ENCODE results near the gene HES3.

The HES3 gene

DNA sequence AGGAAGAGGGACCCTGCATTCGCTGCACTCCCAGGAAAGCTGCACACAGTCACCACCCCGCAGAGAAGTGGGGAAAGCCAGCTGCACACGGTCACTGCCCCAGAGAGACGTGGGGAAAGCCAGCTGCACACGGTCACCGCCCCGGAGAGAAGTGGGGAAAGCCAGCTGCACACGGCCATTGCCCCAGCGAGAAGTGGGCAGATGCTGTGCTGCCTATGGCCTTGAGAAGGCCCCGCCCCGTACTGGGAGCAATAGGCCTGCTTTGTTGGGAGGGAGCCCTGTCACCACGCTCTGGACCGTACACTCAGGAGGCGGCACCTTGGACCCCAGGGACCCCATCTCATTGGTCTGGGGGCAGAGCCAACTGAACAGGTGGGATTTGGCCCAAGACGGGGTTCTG is 21.2 kb downstream of the HES3 start:
- no peak for DNase-seq

DNA sequence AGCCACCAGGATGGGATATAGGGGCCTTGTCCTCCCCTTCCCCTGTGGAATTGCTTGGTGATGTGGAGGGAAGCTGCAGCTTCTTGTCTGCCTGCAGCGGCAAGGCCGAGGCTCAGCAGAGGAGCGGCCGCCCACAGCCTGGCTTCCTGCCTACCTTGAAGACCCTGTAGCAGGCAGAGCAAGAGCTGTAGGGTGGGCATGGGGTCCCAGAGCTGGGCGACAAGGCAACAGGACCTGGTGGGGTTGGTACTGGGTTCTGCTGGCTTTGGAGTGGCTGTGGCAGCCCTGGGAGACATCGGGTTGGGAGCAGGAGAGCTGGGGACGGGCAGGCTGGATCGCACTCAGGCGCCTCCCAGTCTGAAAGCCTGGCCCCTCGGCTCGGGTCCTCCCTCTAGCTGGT is 22.7 kb downstream of the HES3 start:
- no peak for DNase-seq

DNA sequence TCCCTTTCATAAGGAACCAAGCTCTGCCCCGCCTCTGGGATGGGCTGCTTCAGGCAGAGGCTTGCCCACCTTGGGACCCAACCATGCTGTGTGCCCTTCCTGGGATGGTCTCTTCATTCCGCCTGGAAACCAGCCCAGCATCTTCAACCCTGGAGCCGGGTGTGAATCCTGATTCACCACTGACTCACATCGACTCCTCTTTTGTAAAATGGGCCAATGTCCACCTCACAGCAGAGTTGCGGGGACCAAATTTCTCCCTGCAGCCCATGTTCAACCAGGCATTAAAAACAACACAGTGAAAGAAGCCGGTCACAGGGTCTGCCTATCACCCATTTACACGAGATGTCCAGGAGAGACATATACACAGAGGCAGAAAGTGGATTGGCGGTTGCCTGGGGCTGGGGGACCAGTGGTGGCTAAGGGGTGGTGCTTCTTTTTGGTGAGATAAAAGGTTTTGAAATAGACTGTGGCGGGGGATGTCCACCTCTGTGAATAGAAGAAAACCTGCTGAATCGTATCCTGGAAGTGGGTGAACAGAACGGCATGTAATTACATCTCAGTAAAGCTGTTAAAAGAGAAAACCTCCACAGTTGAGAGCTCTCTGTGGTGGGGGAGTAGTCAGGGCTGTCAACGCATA is 23.8 kb downstream of the HES3 start:
- DNase-seq: no peak

- no peak for DNase-seq
Measured at GRCh38 chr1:6268415-6268814, 24.4 kb downstream of the HES3 start.

DNA sequence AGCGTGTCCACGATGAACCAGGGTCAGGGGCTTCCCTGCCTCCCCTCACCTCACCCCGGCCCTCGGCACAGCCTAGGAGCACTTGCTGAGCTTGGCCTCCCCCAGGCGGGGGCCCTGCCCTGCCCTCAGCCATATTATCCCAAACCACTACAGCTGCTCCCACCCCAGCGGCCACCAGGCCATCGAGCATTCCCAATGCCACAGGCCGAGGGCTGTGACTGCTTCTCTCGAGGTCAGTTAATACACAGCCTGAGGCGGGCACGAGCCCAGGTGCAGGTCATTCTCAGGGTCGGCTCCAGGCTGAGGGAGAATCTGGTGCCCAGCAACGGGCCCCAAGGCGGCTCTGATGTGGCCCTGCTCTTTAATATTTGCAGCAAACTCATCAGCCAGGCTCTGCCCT is 25.3 kb downstream of the HES3 start:
- no peak for DNase-seq

DNA sequence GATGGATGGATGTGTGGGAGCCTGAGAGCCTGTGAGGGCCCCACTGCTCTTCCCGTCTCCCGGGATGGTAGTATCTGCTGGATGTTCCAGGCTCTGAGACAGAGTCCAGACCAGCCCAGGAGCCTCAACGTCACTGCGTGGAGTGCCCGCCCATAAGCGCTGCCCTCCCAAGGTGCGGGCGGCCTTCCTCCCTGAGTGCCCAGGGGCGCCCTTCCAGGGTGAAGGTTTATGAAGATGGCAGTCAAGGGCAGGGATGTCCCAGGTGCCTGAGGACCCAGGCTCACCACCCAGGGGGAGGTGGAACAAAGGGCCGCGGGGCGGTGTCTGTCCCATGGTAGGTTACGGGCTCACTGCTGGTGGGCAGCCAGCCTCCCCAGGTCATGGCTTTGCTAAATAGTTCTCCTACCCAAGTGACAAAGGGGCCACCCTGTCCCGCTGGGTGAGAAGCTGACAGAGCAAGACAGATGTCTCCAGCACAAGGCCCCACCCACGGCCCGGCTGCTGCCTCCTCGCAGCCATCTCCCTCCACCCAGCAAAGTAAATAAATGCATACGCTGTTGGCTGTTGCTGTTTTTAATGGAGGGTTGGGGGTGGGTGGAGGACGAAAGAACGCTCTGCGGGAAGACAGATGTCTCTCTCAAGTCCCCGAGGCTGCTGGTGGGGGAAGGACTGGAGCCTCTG is 25.9 kb downstream of the HES3 start:
- no peak for DNase-seq

DNA sequence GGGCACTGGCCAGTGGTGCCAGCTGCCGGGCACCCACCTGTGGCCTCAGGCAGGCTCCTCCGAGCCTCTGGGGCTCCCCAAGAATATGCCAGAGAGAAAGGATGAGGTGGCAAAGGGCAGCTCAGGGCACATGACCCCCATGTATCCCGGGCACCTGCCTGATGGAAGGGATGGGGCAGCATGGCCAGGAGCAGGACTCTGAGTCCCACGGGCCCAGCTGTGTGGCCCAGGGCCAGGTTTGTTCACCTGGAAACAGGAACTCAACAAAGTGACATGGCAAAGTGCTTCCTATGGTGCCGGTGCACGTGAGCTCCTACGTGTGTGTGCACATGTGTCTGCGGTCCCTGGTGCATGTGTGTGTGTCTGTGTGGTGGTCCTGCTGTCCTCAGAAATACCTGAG is 26.4 kb downstream of the HES3 start:
- DNase-seq: no peak

GRCh38 chr1:6271006-6271405 is 27.0 kb downstream of the HES3 start:
- DNase-seq: no peak

DNA sequence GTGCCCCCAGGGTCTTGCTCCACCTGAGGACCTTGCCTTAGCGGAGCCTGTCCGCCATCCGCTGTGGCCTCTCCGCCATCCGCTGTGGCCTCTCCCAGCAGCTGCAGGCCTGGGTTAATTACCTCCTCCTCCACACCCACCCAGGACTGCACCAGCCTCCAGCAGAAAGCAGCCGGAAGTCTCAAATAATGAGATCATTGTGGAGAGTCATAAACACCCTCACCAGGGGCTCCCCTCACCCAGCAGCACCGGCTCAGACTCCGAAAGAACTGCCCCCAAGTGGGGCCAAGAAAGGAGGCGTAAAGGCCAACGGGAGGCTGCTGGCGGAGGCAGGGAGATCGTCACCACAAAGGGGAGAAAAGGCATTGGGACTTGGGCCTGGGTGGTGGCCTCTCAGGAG is 27.6 kb downstream of the HES3 start:
- DNase-seq: no peak

DNA sequence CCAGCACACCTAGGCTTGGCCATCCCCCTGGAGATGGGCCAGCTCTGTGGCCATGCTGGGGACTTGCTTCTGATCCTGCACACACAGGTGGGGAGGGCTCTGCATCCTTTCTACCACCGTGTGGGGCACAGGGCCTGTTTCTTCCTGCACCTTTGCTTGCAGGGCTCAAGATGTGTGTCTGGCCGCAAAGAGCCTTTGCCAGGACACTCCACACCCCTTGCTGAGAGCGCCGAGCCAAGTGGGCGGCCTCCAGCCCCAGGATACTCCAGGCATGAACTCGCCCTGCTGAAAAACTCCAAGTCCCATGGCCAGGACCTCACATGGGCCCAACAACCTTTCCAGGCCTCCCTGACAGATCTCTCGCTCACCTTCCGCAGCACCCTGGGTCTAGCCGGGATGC is 28.5 kb downstream of the HES3 start:
- no peak for DNase-seq

GRCh38 chr1:6272868-6273267 is 28.9 kb downstream of the HES3 start:
- DNase-seq: no peak

- no peak for DNase-seq
Measured at GRCh38 chr1:6273380-6273891, 29.5 kb downstream of the HES3 start.

DNA sequence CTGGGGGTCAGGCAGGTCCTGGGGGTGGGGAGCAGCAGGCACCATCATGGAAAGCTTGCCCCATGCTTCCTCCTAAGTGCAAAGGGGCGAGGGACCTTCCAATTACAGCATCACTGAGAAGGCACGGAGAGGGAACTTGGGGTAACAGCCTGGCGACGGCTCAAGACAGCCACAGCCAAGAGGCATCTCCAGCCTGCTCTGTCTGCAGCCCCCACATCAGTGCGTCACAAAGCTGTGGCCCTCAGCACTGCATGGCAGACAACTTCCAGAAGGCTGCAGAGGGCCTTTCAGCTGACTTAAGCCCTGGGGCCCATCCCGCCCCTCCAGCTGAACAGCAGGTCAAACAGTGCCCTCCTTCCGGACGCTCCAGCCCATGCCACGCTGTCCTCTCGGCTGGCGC is 30.1 kb downstream of the HES3 start:
- no peak for DNase-seq

DNA sequence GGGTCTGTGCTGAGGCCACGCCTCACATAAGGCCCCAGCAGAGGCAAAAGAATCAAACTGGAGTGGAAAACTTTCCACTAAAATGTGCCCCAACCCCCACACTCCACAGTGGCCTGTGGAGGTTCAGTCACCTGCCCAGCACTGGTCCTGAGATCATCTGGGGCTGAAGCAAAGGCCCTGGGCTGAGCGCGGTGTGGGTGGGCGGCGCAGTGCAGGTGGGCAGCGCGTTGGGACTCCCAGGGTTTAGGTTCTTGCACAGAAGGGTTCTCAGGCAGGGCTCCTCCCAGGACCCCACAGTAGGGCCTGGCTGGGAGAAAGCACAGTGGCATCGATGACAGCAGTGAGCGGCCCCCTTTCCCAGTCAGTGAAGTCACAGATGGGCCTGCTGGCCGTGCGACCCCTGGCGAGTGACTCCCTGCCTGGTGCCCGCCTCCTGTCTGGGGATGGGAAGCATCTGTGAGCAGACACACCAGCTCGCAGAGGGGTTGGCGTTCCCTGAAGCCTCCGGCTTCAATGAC is 30.7 kb downstream of the HES3 start:
- no peak for DNase-seq

GRCh38 chr1:6275826-6276782 is 32.1 kb downstream of the HES3 start:
- DNase-seq: no peak

GRCh38 chr1:6276811-6277555 is 33.0 kb downstream of the HES3 start:
- no peak for DNase-seq

- DNase-seq: no peak
Measured at GRCh38 chr1:6278263-6278662, 34.3 kb downstream of the HES3 start.

DNA sequence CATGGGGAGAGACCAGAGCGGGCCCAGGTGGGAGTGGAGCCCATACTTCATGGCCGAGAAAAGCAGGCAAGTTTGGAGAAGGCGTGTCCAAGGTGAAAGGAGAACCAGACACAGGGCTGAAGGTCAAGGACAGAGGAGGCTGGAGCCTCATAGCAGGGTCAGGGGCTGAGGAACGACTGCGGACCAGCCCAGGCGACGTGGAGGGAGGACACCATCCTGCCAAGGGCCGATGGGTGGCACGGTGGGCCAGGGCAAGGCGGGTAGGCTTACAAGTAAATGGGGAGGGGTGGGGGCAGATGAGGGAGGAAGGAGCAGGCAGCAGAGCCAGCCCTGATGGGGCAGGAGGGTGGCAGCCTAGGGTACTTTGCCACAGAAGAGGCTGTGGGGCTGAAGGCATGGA is 35.1 kb downstream of the HES3 start:
- no peak for DNase-seq

DNA sequence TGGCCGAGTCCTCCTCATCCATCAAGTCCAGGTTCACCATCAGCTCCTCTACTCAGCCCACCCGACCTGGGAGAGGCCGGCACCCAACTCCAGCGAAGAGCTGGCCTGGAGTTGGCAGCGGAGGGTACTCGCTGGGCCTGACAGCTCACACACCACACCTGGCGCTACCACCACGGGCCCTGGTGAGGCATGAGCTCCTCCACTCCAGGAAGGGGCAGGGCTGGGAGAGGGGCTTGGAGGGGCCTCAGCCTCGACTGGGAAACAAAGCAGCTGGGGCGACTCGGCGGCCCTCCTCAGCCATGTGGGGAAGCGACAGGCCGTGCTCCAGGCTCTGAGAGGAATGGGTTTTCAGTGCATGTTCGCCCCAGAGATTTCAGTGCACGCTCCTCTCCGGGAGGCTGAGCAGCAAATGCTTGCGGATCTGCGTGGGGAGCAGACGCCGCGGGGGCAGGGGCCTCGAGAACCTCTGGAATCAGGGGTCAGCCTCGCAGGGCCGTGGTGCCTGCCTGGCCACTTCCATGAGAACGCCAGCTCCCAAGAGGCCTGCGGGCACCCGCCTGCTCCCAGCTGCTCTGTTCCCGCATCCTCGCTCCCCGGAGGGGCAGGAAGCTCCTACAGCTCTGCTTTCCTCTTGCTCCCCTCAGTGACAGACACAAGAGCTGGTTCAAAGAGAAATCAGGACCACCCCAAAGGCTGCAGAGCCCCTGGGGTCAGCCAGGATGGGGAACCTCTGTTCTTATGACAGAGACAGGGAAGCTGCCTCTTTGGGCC is 35.8 kb downstream of the HES3 start:
- no peak for DNase-seq

GRCh38 chr1:6280761-6281451 is 36.9 kb downstream of the HES3 start:
- no peak for DNase-seq

All from activated T-cell treated with anti-CD3 and anti-CD28 coated beads, Interleukin-2, amount 50 U/mL, for 48 hours (primary cell).